Osteoblast (primary cell): ENCODE measurements around the gene CFAP74. TPM values are rescaled to one million over a fixed set of nuclear protein-coding genes. Genes with fewer than 3 reads are reported as not detected.

Source experiments
- DNase-seq: peaks from one replicate; pipeline ENCODE4 v3.0.0; 2011; ENCODE audit warnings: low spot score, mixed read lengths; ENCODE audit not compliant: insufficient read length; ENCODE audit errors: missing footprints
- H2AFZ ChIP-seq: 2 replicates; pipeline ENCODE4 v1.6.0; 2011; ENCODE audit warnings: mild to moderate bottlenecking, low read length
- H3K27ac ChIP-seq: 2 replicates; pipeline ENCODE4 v1.5.1; 2011; ENCODE audit warnings: mild to moderate bottlenecking, low read depth, low read length, moderate library complexity
- H3K27me3 ChIP-seq: 2 replicates; pipeline ENCODE4 v1.6.0; 2012; ENCODE audit warnings: mild to moderate bottlenecking, control low read depth, inconsistent platforms, low read length, moderate library complexity; ENCODE audit not compliant: insufficient read depth
- H3K36me3 ChIP-seq: 2 replicates; pipeline ENCODE4 v1.5.1; 2011; ENCODE audit warnings: mild to moderate bottlenecking, low read length, control low read depth, moderate library complexity; ENCODE audit not compliant: insufficient read depth
- H3K4me1 ChIP-seq: 2 replicates; pipeline ENCODE4 v1.5.1; 2011; ENCODE audit warnings: mild to moderate bottlenecking, low read length, control low read depth, moderate library complexity; ENCODE audit not compliant: insufficient read depth
- H3K4me2 ChIP-seq: 2 replicates; pipeline ENCODE4 v1.6.0; 2011; ENCODE audit warnings: mild to moderate bottlenecking, low read length; ENCODE audit not compliant: insufficient read depth
- H3K4me3 ChIP-seq: fragments of 200-600 bp; sonication (generic); 3 replicates; pipeline ENCODE4 v1.5.1; 2012; ENCODE audit warnings: mild to moderate bottlenecking, low read length, inconsistent platforms; ENCODE audit not compliant: insufficient read depth
- H3K79me2 ChIP-seq: 2 replicates; pipeline ENCODE4 v1.6.0; 2012; ENCODE audit warnings: mild to moderate bottlenecking, low read length, control low read depth, inconsistent platforms; ENCODE audit not compliant: insufficient read depth
- H3K9me3 ChIP-seq: 2 replicates; pipeline ENCODE4 v1.5.1; 2011; ENCODE audit warnings: low read depth, low read length, control low read depth
- H4K20me1 ChIP-seq: 2 replicates; pipeline ENCODE4 v1.6.0; 2012; ENCODE audit warnings: mild to moderate bottlenecking, low read length, control low read depth; ENCODE audit not compliant: insufficient read depth
- total RNA-seq: library from RNA; depleted of rRNA; stranded (reverse); fragments of >200 nt; gene quantifications from 2 replicates; pipeline ENCODE4 v1.2.3, GENCODE V29; 2012
- TF ChIP-seq, protein P1 (sequence below): IDR thresholded peaks from 2 replicates; pipeline ENCODE4 v1.5.1; 2011; ENCODE audit warnings: mild to moderate bottlenecking, low read depth, low read length, moderate library complexity; ENCODE audit errors: extremely low read depth

The CFAP74 gene
- total RNA-seq, 1 donor, result not detected

DNA sequence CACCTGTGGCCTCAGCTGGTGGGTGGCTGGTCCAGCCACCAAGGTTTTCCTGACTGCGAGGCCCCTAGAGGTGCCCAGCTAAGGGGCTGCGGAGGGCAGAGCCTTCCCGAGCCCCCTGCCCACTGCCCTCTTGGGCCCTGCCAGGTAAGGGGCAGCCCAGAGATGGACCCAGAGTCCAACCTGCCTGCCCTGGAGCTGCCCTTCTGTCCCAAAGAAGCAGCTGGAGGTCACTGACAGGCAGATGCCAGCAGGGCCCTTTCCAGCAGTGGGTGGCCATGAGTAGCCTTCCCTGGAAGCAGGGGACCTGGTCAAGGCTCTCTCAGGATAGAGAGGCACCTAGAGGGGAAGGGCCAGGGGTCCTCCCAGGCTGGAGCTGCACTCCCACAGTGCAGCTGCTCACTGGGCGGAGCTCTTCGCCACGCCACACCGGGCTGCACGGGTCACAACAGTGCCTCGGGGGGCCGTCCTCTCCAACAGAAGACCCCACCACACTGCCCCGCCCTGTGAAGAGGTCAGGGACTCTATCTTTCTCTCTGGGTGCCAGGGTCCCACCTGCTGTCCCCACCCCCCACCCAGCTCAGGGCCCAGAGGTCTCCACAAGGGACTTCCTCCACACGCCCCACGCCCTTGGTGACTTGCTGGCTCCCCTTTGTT, 101.8 kb downstream of the CFAP74 start:
- Histone ChIP-seq H3K27ac (no peak overlapping the region), H3K79me2 (no peaks in the 10 kb centered on the region)
- DNase-seq, result peak; percentile 29

DNA sequence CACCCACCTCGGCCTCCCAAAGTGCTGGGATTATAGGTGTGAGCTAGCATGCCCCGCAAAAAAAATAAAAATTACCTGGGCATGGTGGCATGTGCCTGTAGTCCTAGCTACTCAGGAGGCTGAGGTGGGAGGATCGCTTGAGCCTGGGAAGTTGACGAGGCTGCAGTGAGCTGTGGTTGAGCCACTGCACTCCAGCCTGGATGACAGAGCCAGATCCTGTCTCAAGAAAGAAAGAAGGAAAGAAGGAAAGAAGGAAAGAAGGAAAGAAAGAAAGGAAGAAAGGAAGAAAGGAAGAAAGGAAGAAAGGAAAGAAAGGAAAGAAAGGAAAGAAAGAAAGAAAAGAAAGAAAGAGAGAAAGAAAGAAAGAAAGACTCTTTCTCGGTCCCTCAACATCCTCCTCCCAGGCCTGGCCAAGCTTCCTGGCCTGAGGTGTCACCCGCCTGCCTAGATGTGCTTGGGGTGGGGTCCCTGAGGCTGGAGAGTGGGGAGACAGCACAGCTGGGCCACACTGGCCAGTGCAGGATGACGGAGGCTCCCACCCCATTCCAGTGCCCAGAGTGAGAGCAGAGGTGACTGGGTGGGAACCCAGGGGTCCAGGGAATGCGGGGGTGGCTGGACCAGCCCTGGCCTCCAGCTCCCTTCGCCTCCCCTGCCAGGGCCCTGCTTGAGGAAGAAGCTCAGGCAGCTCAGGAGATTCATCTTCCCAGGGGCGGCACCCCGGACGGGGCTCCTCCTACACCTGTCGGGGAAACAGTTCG, 102.5 kb downstream of the CFAP74 start:
- no peak overlapping the region for H3K27ac ChIP-seq
- H3K4me1 ChIP-seq, result no peaks in the 10 kb centered on the region
- no peaks in the 10 kb centered on the region for H4K20me1 ChIP-seq
- no peaks in the 10 kb centered on the region for H3K79me2 ChIP-seq
- TF ChIP-seq, protein P1, sequence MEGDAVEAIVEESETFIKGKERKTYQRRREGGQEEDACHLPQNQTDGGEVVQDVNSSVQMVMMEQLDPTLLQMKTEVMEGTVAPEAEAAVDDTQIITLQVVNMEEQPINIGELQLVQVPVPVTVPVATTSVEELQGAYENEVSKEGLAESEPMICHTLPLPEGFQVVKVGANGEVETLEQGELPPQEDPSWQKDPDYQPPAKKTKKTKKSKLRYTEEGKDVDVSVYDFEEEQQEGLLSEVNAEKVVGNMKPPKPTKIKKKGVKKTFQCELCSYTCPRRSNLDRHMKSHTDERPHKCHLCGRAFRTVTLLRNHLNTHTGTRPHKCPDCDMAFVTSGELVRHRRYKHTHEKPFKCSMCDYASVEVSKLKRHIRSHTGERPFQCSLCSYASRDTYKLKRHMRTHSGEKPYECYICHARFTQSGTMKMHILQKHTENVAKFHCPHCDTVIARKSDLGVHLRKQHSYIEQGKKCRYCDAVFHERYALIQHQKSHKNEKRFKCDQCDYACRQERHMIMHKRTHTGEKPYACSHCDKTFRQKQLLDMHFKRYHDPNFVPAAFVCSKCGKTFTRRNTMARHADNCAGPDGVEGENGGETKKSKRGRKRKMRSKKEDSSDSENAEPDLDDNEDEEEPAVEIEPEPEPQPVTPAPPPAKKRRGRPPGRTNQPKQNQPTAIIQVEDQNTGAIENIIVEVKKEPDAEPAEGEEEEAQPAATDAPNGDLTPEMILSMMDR, result no peak
- no peaks in the 10 kb centered on the region for H3K36me3 ChIP-seq
- H2AFZ ChIP-seq, result no peak overlapping the region
- no peaks in the 10 kb centered on the region for H3K27me3 ChIP-seq
- H3K4me2 ChIP-seq, result no peak overlapping the region
- H3K9me3 ChIP-seq, result no peaks in the 10 kb centered on the region
- peak; percentile 77 for DNase-seq
- no peak overlapping the region for H3K4me3 ChIP-seq

More for the DNA sequence above, 101.8 kb downstream of the CFAP74 start:
- H4K20me1 ChIP-seq, result peaks cover 3% of the 10 kb centered on the region
- TF ChIP-seq, protein P1, result no peak
- H3K36me3 ChIP-seq, result no peaks in the 10 kb centered on the region
- H3K4me3 ChIP-seq, result no peak overlapping the region
- H3K4me2 ChIP-seq, result no peak overlapping the region
- no peaks in the 10 kb centered on the region for H3K9me3 ChIP-seq
- no peaks in the 10 kb centered on the region for H3K27me3 ChIP-seq
- H2AFZ ChIP-seq, result no peak overlapping the region
- no peaks in the 10 kb centered on the region for H3K4me1 ChIP-seq

DNA sequence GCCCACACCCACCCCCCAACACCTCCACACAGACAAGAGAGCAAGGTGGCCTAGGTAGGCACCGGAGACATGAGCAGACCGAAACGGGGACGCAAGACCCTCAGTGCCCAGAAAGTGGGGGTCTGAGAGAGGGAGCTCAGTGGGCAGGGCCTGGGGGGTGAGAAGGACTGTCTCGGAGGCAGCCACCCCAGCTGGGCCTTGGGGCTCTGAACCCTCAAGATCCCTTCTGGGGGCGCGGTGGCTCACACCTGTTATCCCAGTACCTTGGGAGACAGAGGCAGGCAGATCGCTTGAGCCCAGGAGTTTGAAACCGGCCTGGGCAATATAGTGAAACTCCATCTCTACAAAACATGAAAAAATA, 103.6 kb downstream of the CFAP74 start:
- H3K4me3 ChIP-seq, result no peak overlapping the region
- TF ChIP-seq, protein P1, result no peak
- H3K4me1 ChIP-seq, result no peaks in the 10 kb centered on the region
- H3K27me3 ChIP-seq, result peaks cover 8% of the 10 kb centered on the region
- peak; percentile 42 for DNase-seq
- no peaks in the 10 kb centered on the region for H3K79me2 ChIP-seq
- no peak overlapping the region for H3K27ac ChIP-seq
- no peaks in the 10 kb centered on the region for H3K9me3 ChIP-seq
- no peaks in the 10 kb centered on the region for H4K20me1 ChIP-seq
- H3K36me3 ChIP-seq, result no peaks in the 10 kb centered on the region
- H3K4me2 ChIP-seq, result no peak overlapping the region
- no peak overlapping the region for H2AFZ ChIP-seq

DNA sequence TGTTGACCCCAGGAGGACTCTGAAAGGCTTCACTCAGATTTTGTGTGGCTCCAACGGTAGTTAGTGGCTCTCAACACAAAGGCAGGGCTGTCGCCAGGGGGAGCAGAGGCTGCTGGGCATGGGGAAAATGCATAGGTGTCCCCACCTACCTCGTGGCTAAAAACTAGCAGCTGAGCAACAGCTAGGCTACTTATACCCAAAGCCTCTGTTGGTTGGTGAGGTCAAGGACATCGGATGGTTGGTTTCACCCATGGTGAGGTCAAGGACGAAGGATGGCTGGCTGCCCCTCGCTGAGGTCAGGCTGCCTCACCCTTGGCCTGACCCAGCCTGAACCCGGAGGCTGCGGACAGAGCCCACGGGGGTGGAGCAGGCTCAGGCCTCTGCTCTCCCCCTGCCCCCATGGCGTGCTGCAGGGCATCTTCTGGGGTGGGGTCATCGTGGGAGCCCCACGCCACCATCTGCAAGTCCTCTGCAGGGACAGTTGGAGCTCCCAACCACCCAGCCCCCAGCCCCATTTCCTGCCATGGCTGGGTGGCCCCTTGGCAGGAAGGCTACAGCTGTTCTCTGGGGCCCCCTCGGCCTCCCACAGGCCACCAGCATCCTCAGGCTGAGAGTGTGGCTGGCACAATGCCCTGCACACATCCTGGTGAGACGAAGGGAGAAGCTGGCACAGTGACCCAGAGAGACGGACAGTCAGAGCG, 104.2 kb downstream of the CFAP74 start:
- Histone ChIP-seq H3K27ac (no peak overlapping the region), H3K79me2 (no peaks in the 10 kb centered on the region), H2AFZ (no peak overlapping the region), H3K4me1 (peaks cover 4% of the 10 kb centered on the region), H3K9me3 (no peaks in the 10 kb centered on the region), H4K20me1 (no peaks in the 10 kb centered on the region), H3K4me2 (no peak overlapping the region), H3K36me3 (no peaks in the 10 kb centered on the region), H3K27me3 (peaks cover 8% of the 10 kb centered on the region), H3K4me3 (no peak overlapping the region)
- TF ChIP-seq, protein P1, result no peak
- DNase-seq, result peak; percentile 67
